T-helper 17 cell (primary cell): ENCODE results near the gene TOR1AIP1. TPM values are rescaled to one million over a fixed set of nuclear protein-coding genes. Genes with fewer than 3 reads are reported as not detected.
"Not testable (repeated sequence)": the region's sequence is repeated elsewhere in the genome, so short reads cannot be mapped to it uniquely, and the experiment has no call there.

Source experiments
- ATAC-seq: fragments of 150-1000 bp; cut with Tn5 transposase; 2 replicates; pipeline ENCODE4 v1.10.0; 2021; ENCODE audit warnings: mild to moderate bottlenecking, moderate library complexity
- DNase-seq, 3 donors: peaks; one replicate each; pipeline versions ENCODE4 v3.0.0 to v3.0.0-alpha.2; 2020 to 2021
- H3K9me3 ChIP-seq: one replicate; pipeline ENCODE4 v1.7.0; 2013; ENCODE audit warnings: low read length, mild to moderate bottlenecking; ENCODE audit not compliant: control insufficient read depth, poor library complexity, severe bottlenecking
- H3K27ac Mint-ChIP-seq: one replicate; pipeline ENCODE4 v1.8.0; 2022; ENCODE audit warnings: mild to moderate bottlenecking, moderate library complexity, mixed read lengths
- H3K27me3 Mint-ChIP-seq: one replicate; pipeline ENCODE4 v1.8.0; 2022; ENCODE audit warnings: mixed read lengths
- H3K36me3 Mint-ChIP-seq: one replicate; pipeline ENCODE4 v1.8.0; 2022; ENCODE audit warnings: low read depth, mixed read lengths
- H3K4me1 Mint-ChIP-seq: one replicate; pipeline ENCODE4 v1.8.0; 2022; ENCODE audit warnings: mild to moderate bottlenecking, mixed read lengths
- H3K4me3 Mint-ChIP-seq: one replicate; pipeline ENCODE4 v1.8.0; 2022; ENCODE audit warnings: mild to moderate bottlenecking, moderate library complexity, mixed read lengths
- total RNA-seq, 4 donors: library from RNA in 2 of 4; stranded (reverse) in 2 of 4; gene quantifications; one replicate each; pipeline ENCODE4 v1.2.3 and lab custom pipeline; 2022 to 2026

TOR1AIP1 gene, protein sequence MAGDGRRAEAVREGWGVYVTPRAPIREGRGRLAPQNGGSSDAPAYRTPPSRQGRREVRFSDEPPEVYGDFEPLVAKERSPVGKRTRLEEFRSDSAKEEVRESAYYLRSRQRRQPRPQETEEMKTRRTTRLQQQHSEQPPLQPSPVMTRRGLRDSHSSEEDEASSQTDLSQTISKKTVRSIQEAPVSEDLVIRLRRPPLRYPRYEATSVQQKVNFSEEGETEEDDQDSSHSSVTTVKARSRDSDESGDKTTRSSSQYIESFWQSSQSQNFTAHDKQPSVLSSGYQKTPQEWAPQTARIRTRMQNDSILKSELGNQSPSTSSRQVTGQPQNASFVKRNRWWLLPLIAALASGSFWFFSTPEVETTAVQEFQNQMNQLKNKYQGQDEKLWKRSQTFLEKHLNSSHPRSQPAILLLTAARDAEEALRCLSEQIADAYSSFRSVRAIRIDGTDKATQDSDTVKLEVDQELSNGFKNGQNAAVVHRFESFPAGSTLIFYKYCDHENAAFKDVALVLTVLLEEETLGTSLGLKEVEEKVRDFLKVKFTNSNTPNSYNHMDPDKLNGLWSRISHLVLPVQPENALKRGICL
- 10 to 100 TPM; 65.1 to 87.6 TPM for total RNA-seq
- 102 to 176 reads per million in 2 donors for total RNA-seq (lab: John Stamatoyannopoulos, UW)

DNA sequence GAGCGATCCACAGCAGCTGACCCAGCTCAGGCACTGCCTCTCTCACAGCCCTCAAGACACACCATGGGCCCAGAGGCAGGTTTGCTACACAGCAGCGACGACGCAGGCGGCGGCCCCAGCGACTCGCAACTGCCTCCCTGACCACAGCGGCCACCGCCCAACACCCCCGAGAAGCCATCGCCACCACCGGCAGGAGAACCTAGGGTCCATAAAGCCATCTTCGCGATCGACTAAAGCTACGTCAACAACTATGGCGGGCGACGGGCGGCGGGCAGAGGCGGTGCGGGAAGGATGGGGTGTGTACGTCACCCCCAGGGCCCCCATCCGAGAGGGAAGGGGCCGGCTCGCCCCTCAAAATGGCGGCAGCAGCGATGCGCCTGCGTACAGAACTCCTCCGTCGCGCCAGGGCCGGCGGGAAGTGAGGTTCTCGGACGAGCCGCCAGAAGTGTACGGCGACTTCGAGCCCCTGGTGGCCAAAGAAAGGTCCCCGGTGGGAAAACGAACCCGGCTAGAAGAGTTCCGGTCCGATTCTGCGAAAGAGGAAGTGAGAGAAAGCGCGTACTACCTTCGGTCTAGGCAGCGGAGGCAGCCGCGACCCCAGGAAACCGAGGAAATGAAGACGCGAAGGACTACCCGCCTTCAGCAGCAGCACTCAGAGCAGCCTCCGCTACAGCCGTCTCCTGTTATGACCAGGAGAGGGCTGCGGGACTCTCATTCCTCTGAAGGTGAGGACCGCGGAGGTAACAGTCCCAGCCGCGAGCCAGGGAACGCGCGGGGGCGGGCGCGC lies at the start of gene TOR1AIP1:
TOR1AIP1 (plus strand) TSS at position 33 of the 787 bp plus-strand sequence; CDS start at position 251, 218 bp downstream.
- peaks cover 36% of the 10 kb centered on the region for H3K4me1 Mint-ChIP-seq
- peaks cover 8% of the 10 kb centered on the region for H3K36me3 Mint-ChIP-seq

DNA sequence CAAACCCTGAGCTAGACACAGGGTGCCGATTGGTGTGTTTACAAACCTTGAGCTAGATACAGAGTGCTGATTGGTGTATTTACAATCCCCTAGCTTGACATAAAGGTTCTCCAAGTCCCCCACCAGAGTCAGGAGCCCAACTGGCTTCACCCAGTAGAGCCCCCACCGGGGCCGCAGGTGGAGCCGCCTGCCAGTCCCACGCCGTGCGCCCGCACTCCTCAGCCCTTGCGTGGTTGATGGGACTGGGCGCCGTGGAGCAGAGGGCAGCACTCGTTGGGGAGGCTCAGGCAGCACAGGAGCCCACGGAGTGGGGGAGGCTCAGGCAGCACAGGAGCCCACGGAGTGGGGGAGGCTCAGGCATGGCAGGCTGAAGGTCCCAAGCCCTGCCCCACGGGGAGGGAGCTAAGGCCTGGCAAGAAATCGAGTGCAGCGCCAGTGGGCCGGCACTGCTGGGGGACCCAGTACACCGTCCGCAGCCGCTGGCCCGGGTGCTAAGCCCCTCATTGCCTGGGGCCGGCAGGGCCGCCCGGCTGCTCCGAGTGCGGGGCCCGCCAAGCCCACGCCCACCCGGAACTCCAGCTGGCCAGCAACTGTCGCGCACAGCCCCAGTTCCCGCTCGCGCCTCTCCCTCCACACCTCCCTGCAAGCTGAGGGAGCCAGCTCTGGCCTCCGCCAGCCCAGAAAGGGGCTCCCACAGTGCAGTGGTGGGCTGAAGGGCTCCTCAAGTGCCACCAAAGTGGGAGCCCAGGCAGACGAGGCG lies 45.2 kb upstream of the TOR1AIP1 start:
- H3K9me3 ChIP-seq, ATAC-seq: not testable (repeated sequence)

More for the DNA sequence above, at the start of gene TOR1AIP1:
- H3K27ac Mint-ChIP-seq, result peak within 1 kb of the TSS; percentile 100
- DNase-seq (peak; percentile 94 to 96 (median 96)), ATAC-seq (peak; percentile 80)
- H3K4me3 Mint-ChIP-seq, result peak within 1 kb of the TSS; percentile 99
- H3K9me3 ChIP-seq, result no peaks in the 10 kb centered on the region
- H3K27me3 Mint-ChIP-seq, result no peaks in the 10 kb centered on the region

DNA sequence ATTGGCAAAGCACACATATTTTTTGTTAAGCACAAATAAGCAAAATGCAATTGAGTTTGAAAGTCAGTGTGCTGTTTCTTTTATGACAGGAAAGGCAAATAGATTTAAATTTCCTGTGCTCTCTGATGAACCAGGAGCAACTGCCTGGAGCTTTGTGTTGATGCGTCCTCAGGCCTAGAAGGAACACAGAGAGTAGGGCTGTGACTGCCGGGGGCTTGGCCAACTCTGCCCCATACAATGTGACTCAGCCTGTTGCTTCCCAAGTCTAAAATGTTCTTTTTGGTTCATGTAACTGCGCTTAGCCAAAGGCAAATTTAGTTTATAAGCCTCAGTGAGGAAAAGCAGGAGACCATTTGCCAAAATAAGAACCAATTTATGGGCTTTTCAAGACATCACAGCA lies 42.0 kb upstream of the TOR1AIP1 start:
- Mint-ChIP-seq H3K27me3 (no peaks in the 10 kb centered on the region), H3K4me1 (peaks cover 10% of the 10 kb centered on the region), H3K4me3 (no peak overlapping the region), H3K36me3 (peaks cover 4% of the 10 kb centered on the region), H3K27ac (no peak overlapping the region)
- ATAC-seq (no peak), DNase-seq (no peak)
- no peaks in the 10 kb centered on the region for H3K9me3 ChIP-seq

More for the DNA sequence above, 45.2 kb upstream of the TOR1AIP1 start:
- H3K27ac Mint-ChIP-seq, H3K36me3 Mint-ChIP-seq, DNase-seq, H3K27me3 Mint-ChIP-seq, H3K4me3 Mint-ChIP-seq: not testable (repeated sequence)
- H3K4me1 Mint-ChIP-seq, result peaks cover 12% of the 10 kb centered on the region

DNA sequence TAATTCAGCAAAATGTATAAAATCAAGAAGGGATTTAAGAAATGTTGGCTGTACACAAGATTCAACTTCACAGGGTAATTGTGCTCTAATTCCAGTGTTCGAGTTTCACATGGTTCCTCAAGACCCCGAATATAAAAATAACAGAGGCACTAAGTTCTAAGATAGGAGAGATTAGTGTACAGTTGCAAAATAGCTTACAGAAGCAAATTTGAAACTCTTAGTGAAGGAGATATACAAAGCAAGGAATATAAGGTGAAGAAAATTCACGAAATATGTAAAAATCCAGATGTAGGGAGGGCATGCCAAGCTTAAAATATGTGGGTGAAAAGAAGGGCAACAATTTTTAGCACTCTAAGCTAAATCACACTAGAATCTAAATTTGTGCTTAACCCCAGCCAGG lies 33.9 kb upstream of the TOR1AIP1 start:
- ATAC-seq, result no peak
- peaks cover 5% of the 10 kb centered on the region for H3K36me3 Mint-ChIP-seq
- H3K4me1 Mint-ChIP-seq, result peaks cover 4% of the 10 kb centered on the region
- no peak for DNase-seq
- no peak overlapping the region for H3K27ac Mint-ChIP-seq
- H3K27me3 Mint-ChIP-seq, result no peaks in the 10 kb centered on the region
- H3K9me3 ChIP-seq, result no peaks in the 10 kb centered on the region
- H3K4me3 Mint-ChIP-seq, result no peak overlapping the region

DNA sequence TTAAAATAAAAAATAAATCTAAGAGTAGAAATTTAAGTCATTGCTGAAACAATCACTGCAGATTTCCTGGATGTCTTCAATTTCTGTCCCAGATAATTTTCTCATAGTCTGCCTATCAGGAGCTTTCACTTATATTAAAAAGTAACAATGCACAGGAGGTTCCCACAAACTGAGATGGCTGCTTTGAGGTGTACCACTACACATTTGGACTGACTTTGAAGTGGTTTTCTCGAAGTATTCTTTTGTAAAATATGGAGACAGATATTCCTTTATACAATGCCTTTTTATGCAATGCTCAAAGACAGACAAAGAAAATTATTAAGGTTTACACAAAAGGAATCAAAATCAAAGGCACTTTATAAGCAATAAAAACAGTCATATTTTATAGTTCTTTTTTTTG lies 29.0 kb upstream of the TOR1AIP1 start:
- no peaks in the 10 kb centered on the region for H3K36me3 Mint-ChIP-seq

DNA sequence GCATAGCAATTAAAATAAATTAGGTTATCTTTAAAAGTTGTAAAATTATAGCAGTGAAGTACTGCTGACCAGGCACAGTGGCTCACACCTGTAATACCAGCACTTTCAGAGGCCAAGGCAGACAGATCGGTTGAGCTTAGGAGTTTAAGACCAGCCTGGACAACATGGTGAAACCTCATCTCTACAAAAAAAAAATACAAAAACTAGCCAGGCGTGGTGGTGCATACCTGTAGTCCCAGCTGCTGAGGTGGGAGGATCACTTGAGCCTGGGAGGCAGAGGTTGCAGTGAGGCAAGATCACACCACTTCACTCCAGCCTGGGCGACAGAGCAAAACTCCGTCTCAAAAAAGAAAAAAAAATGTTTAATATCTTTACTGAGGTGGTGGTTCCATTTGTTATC lies 26.3 kb upstream of the TOR1AIP1 start:
- not testable (repeated sequence) for H3K4me1 Mint-ChIP-seq, H3K4me3 Mint-ChIP-seq, H3K27me3 Mint-ChIP-seq, ATAC-seq, H3K36me3 Mint-ChIP-seq, DNase-seq, H3K9me3 ChIP-seq, H3K27ac Mint-ChIP-seq

More for the DNA sequence above, 29.0 kb upstream of the TOR1AIP1 start:
- Mint-ChIP-seq H3K27me3 (no peaks in the 10 kb centered on the region), H3K4me1 (no peaks in the 10 kb centered on the region), H3K4me3 (no peak overlapping the region), H3K27ac (no peak overlapping the region)
- no peaks in the 10 kb centered on the region for H3K9me3 ChIP-seq
- no peak for ATAC-seq
- DNase-seq, result no peak

DNA sequence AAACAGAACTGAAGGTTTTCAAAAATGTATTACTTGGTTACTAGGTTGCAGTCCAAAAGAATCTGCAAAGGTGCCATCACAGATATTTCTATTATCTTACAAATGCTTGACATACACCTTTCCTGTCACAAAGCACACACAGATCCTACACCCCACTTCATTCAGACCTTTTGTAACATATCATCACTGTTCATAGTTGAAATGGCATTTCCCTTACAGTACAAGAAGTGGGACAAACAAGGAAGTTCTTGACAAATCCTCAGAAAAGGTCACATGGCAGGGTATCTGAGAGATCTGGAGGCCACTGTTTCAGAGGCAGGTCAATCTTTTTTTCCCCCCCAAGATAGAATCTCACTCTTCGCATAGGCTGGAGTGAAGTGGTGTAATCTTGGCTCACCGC lies 25.8 kb upstream of the TOR1AIP1 start:
- no peak for DNase-seq
- peaks cover 3% of the 10 kb centered on the region for H3K36me3 Mint-ChIP-seq
- H3K4me3 Mint-ChIP-seq, result no peak overlapping the region
- H3K4me1 Mint-ChIP-seq, result peaks cover 3% of the 10 kb centered on the region
- H3K27me3 Mint-ChIP-seq, result no peaks in the 10 kb centered on the region
- no peaks in the 10 kb centered on the region for H3K9me3 ChIP-seq
- ATAC-seq, result no peak
- no peak overlapping the region for H3K27ac Mint-ChIP-seq

DNA sequence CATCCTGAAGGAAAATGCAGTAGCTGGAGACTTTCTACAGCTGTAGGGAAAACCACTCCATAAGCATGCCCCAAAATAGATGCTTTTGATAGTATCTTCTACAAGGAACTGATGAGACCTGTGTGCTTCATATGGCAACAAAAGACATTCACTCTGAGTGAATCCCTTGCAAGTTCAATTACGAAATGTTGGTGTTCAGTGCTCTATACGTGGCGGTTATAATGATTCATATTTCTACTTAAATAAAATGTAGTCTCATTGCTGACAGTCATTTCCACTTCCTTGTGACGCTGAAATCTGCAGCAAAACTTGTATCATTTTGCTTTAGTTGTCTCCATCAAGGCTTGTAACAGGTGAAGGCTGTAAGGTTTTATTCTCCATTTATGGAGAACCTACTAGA lies 25.1 kb upstream of the TOR1AIP1 start:
- Mint-ChIP-seq H3K27ac (peak overlapping the region; percentile 29), H3K4me1 (peaks cover 3% of the 10 kb centered on the region), H3K4me3 (no peak overlapping the region), H3K36me3 (peaks cover 3% of the 10 kb centered on the region), H3K27me3 (no peaks in the 10 kb centered on the region)
- ATAC-seq, result no peak
- no peak for DNase-seq
- H3K9me3 ChIP-seq, result no peaks in the 10 kb centered on the region

DNA sequence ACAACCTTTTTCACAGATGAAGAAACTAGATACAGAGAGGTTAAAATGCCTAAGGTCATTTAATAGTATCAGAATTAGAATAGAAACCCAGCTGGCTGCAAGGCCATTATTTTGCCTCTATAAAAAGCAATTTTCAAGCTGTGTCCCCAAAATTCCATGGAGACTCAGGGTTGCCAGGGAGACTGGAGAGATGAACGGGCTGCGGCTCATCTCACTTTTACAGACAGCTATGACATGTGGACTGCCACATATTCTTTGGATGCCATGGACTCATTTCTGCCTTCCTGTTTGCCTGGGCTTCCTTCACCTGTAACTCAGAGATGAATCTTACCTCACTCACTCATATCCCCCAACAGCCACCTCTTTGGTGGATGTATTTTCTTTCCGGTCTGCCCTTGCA lies 21.4 kb upstream of the TOR1AIP1 start:
- DNase-seq (no peak), ATAC-seq (no peak)
- H3K27me3 Mint-ChIP-seq, result no peaks in the 10 kb centered on the region
- no peaks in the 10 kb centered on the region for H3K9me3 ChIP-seq
- H3K27ac Mint-ChIP-seq, result no peak overlapping the region
- peaks cover 6% of the 10 kb centered on the region for H3K4me1 Mint-ChIP-seq
- H3K4me3 Mint-ChIP-seq, result no peak overlapping the region
- H3K36me3 Mint-ChIP-seq, result peaks cover 5% of the 10 kb centered on the region

DNA sequence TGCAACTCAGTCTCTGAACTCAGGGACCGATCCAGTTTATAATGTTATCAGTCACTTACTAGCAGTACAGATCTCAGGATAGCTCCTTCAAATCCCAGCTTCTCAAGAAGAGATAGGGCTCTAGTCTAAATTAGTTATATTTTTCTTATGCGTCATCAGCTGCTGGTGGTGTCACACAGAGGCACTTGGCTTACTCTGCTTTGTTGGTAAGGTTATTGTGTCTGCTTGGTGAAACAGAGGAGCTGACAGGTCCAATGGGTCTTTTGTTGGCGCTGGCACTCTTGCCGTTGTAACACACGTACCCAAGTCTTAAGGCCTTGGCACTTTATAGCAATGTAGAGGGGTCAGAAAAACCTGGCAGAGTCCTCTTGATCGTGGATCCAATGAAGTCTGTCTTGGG lies 16.7 kb upstream of the TOR1AIP1 start:
- Mint-ChIP-seq H3K4me3 (no peak overlapping the region), H3K36me3 (peaks cover 2% of the 10 kb centered on the region), H3K27me3 (no peaks in the 10 kb centered on the region), H3K27ac (no peak overlapping the region), H3K4me1 (peaks cover 12% of the 10 kb centered on the region)
- H3K9me3 ChIP-seq, result no peaks in the 10 kb centered on the region
- ATAC-seq (no peak), DNase-seq (no peak)

DNA sequence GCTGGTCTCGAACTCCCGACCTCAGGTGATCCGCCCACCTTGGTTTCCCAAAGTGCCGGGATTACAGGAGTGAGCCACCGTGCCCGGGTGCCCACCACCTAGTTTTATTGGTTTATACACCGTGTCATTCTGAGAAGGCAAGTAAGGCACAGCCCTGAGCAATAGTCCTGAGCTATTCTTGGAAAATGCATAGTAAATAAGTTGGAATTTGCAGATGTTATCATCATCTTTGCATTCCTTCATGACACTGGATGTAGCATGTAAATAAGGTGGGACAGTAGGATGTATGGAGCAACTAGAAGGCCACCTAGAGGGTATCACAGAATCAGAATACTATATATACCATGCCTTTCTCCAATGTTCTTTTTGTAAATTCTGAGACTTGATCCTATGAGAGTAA lies 15.5 kb upstream of the TOR1AIP1 start:
- no peaks in the 10 kb centered on the region for H3K9me3 ChIP-seq
- ATAC-seq (no peak), DNase-seq (no peak)
- Mint-ChIP-seq H3K36me3 (peaks cover 2% of the 10 kb centered on the region), H3K27ac (peak overlapping the region; percentile 11), H3K4me1 (peaks cover 13% of the 10 kb centered on the region), H3K27me3 (no peaks in the 10 kb centered on the region), H3K4me3 (no peak overlapping the region)

DNA sequence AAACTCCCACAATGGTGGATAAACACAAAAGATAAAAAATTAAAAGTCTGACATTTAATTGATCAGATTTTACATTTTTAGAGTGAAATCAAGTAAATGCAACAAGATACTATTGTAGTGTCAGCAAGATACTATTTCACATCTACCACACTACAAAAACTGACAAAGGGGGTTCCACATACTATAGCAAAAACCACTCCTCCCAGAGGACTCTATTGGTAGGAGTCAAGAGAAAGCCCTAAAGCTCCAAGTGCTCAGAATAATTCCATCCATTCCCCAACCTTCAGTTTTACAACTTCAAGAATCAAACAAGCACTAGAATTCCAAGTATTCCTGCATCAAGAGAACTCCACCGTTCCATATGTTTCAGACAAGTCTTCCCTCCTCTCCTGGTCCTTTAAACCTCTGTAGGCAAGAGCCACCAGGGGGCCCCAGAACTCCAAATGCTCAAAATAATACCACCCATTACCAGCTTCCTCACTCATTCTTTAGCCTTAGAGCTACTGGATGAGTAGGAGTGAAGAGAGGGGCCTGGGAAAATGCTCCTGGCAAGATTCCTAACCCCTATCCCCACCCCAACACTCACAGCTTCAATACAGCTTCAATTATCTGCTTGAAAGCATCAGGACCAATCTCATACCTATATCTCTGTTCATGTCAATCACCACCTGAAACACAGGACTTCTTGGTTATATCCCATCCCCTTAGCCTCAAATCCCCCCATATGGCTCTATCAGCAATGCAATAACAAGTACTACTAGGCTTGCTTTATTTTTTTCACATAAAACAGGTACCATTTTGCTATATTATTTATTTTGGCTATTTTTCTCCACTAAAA lies 14.4 kb upstream of the TOR1AIP1 start:
- H3K36me3 Mint-ChIP-seq, result peaks cover 2% of the 10 kb centered on the region
- peaks cover 17% of the 10 kb centered on the region for H3K4me1 Mint-ChIP-seq

More for the DNA sequence above, 14.4 kb upstream of the TOR1AIP1 start:
- H3K4me3 Mint-ChIP-seq, result no peak overlapping the region
- DNase-seq (peak in 2 of 3 donors; percentile 20 to 26), ATAC-seq (peak; percentile 87)
- H3K9me3 ChIP-seq, result no peaks in the 10 kb centered on the region
- peak overlapping the region; percentile 32 for H3K27ac Mint-ChIP-seq
- no peaks in the 10 kb centered on the region for H3K27me3 Mint-ChIP-seq
